Smooth muscle cell (in vitro differentiated cells): ENCODE results near the gene PRUNE2. TPM values are rescaled to one million over a fixed set of nuclear protein-coding genes. Genes with fewer than 3 reads are reported as not detected.
"Not testable (repeated sequence)": the region's sequence is repeated elsewhere in the genome, so short reads cannot be mapped to it uniquely, and the experiment has no call there.

Experiments
- DNase-seq: peaks from one replicate; lab custom pipeline; 2025; ENCODE audit not compliant: unreplicated experiment; lab: John Stamatoyannopoulos, UW
- H2AFZ ChIP-seq: fragments of 200-600 bp; sonication (generic); 2 replicates; pipeline ENCODE4 v1.6.0; 2016; ENCODE audit warnings: antibody characterized with exemption, low read depth, mild to moderate bottlenecking
- H3F3A ChIP-seq: fragments of 200-600 bp; sonication (generic); 2 replicates; pipeline ENCODE4 v1.6.0; 2017; ENCODE audit warnings: antibody characterized with exemption, low read depth
- H3K27ac ChIP-seq: fragments of 200-600 bp; sonication (generic); 2 replicates; pipeline ENCODE4 v1.5.1; 2016; ENCODE audit warnings: low read depth, mild to moderate bottlenecking
- H3K27me3 ChIP-seq: fragments of 200-600 bp; sonication (generic); 2 replicates; pipeline ENCODE4 v1.6.1; 2016; ENCODE audit warnings: low read depth, mild to moderate bottlenecking
- H3K36me3 ChIP-seq: fragments of 200-600 bp; sonication (generic); 2 replicates; pipeline ENCODE4 v1.5.1; 2016; ENCODE audit warnings: low read depth
- H3K4me1 ChIP-seq: fragments of 200-600 bp; sonication (generic); 2 replicates; pipeline ENCODE4 v1.5.1; 2016; ENCODE audit warnings: low read depth
- H3K4me2 ChIP-seq: fragments of 200-600 bp; sonication (generic); 2 replicates; pipeline ENCODE4 v1.6.0; 2016; ENCODE audit warnings: mild to moderate bottlenecking
- H3K4me3 ChIP-seq: fragments of 200-600 bp; sonication (generic); 2 replicates; pipeline ENCODE4 v1.5.1; 2016; ENCODE audit warnings: mild to moderate bottlenecking
- H3K79me2 ChIP-seq: fragments of 200-600 bp; sonication (generic); 2 replicates; pipeline ENCODE4 v1.6.0; 2016; ENCODE audit warnings: low read depth, mild to moderate bottlenecking
- H3K9ac ChIP-seq: fragments of 200-600 bp; sonication (generic); 2 replicates; pipeline ENCODE4 v1.6.0; 2016; ENCODE audit warnings: low read depth
- H3K9me3 ChIP-seq: fragments of 200-600 bp; sonication (generic); replicated peaks from 2 replicates; pipeline ENCODE4 v1.5.1; 2016; ENCODE audit warnings: low read depth
- H4K20me1 ChIP-seq: fragments of 200-600 bp; sonication (generic); 2 replicates; pipeline ENCODE4 v1.6.0; 2016; ENCODE audit warnings: low read depth
- WGBS: methylation state at CpG from one replicate; pipeline ENCODE4 v1.1.7; 2016; ENCODE audit warnings: low lambda C conversion rate; 5-methylcytosine and 5-hydroxymethylcytosine counted together
- polyA plus RNA-seq: library from polyadenylated mRNA; unstranded; fragments of >200 nt; fragmentation: Nextera tagmentation; extraction: Ambion mirVana; gene quantifications from 2 replicates; pipeline ENCODE4 v1.2.1, GENCODE V29; 2016
- total RNA-seq: library from RNA; depleted of rRNA; stranded (reverse); fragments of >200 nt; gene quantifications from 2 replicates; pipeline ENCODE4 v1.2.3, GENCODE V29; 2014
- TF ChIP-seq, protein P1 (sequence below): fragments of 200-600 bp; sonication (generic); IDR thresholded peaks from 2 replicates; pipeline ENCODE4 v1.5.1; 2017; ENCODE audit warnings: borderline replicate concordance, mild to moderate bottlenecking, antibody characterized with exemption; ENCODE audit not compliant: insufficient read depth, poor library complexity, severe bottlenecking

Gene PRUNE2
- total and polyA plus RNA-seq, 2 experiments from 2014 or later, result 0.79 to 1.9 TPM

DNA sequence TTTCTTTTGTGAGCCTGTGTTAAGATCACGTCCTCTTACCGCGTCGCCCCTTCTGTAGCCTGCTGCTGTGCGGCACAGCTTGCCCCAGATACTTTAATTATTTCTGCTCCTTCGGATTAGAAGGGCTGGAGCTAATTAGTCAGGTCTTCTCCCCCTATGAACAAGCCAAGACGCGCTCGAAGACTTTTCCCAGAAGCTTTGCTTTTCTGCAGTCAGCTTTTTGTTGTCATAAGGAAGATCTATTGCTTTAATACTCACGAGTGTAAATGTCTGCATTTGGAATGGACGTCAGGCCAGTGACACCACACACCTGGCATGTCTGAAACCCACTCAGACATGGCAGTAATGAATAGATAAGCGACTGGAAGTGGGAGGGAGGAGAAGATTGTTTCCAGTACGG is 37.0 kb downstream of the PRUNE2 start:
- H3K9ac ChIP-seq, result no peak overlapping the region
- H3K9me3 ChIP-seq, result no peaks in the 10 kb centered on the region
- TF ChIP-seq, protein P1, sequence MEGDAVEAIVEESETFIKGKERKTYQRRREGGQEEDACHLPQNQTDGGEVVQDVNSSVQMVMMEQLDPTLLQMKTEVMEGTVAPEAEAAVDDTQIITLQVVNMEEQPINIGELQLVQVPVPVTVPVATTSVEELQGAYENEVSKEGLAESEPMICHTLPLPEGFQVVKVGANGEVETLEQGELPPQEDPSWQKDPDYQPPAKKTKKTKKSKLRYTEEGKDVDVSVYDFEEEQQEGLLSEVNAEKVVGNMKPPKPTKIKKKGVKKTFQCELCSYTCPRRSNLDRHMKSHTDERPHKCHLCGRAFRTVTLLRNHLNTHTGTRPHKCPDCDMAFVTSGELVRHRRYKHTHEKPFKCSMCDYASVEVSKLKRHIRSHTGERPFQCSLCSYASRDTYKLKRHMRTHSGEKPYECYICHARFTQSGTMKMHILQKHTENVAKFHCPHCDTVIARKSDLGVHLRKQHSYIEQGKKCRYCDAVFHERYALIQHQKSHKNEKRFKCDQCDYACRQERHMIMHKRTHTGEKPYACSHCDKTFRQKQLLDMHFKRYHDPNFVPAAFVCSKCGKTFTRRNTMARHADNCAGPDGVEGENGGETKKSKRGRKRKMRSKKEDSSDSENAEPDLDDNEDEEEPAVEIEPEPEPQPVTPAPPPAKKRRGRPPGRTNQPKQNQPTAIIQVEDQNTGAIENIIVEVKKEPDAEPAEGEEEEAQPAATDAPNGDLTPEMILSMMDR, result no peak
- no peaks in the 10 kb centered on the region for H3K36me3 ChIP-seq
- no peaks in the 10 kb centered on the region for H3K79me2 ChIP-seq
- no peak overlapping the region for H3K27ac ChIP-seq
- no peak overlapping the region for H3K4me3 ChIP-seq
- H3K4me1 ChIP-seq, result peaks cover 36% of the 10 kb centered on the region
- H3K4me2 ChIP-seq, result peak overlapping the region; percentile 20
- no peak overlapping the region for H2AFZ ChIP-seq
- 50% methylated on average over 13 of the region's 13 CpGs for WGBS
- no peak for DNase-seq
- no peaks in the 10 kb centered on the region for H4K20me1 ChIP-seq
- H3K27me3 ChIP-seq, result no peaks in the 10 kb centered on the region
- no peaks in the 10 kb centered on the region for H3F3A ChIP-seq

DNA sequence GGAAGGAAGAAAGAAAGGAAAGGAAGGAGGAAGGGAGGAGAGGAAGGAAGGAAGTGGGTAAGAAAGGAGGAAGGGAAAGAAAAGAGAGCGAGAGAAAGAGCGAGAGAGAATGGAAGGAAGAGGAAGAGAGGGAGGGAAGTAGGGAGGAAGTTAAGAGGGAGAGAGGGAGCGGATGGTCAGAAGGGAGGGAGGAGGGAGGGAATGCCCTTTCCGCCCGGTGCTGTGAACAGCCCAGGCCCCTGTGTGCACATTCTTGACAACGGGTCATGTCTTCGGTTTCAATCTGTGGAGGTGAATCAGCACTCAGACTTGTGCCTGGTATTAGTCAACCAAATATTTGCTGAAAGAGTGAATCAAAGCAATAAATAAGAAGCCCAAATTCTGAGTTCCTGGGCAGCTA is 39.2 kb downstream of the PRUNE2 start:
- no peak for DNase-seq
- no peaks in the 10 kb centered on the region for H3F3A ChIP-seq
- H4K20me1 ChIP-seq, result no peaks in the 10 kb centered on the region
- H3K9ac ChIP-seq, result peak overlapping the region; percentile 41
- peaks cover 23% of the 10 kb centered on the region for H3K4me1 ChIP-seq
- H3K27ac ChIP-seq, result peak overlapping the region; percentile 67
- H3K4me3 ChIP-seq, result no peak overlapping the region
- H3K4me2 ChIP-seq, result peak overlapping the region; percentile 59
- TF ChIP-seq, protein P1, result no peak
- H3K36me3 ChIP-seq, result no peaks in the 10 kb centered on the region
- H3K27me3 ChIP-seq, result no peaks in the 10 kb centered on the region
- H2AFZ ChIP-seq, result peak overlapping the region; percentile 32
- no peaks in the 10 kb centered on the region for H3K9me3 ChIP-seq
- WGBS, result 26% methylated on average over 6 of the region's 7 CpGs
- H3K79me2 ChIP-seq, result no peaks in the 10 kb centered on the region

DNA sequence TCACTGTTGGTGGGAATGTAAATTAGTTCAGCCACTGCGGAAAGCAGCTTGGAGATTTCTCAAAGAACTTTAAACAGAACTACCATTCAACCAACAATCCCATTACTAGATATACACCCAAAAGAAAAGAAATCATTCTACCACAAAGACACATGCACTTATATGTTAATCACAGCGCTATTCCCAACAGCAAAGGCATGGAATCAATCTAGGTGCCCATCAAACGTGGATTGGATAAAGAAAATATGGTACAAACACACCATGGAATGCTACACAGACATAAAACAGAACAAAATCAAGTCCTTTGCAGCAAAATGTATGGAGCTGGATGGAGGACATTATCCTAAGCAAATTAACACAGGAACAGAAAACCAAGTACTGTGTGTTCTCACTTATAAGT is 42.1 kb downstream of the PRUNE2 start:
- H4K20me1 ChIP-seq, result no peaks in the 10 kb centered on the region
- H2AFZ ChIP-seq, result no peak overlapping the region
- H3K9ac ChIP-seq, result no peak overlapping the region
- 85% methylated on average over 3 of the region's 3 CpGs for WGBS
- no peak overlapping the region for H3K4me2 ChIP-seq
- H3K27me3 ChIP-seq, result no peaks in the 10 kb centered on the region
- no peaks in the 10 kb centered on the region for H3K79me2 ChIP-seq
- no peaks in the 10 kb centered on the region for H3F3A ChIP-seq
- no peak overlapping the region for H3K4me3 ChIP-seq
- H3K27ac ChIP-seq, result no peak overlapping the region
- no peaks in the 10 kb centered on the region for H3K9me3 ChIP-seq
- no peak for DNase-seq
- TF ChIP-seq, protein P1, result no peak
- peaks cover 14% of the 10 kb centered on the region for H3K4me1 ChIP-seq
- H3K36me3 ChIP-seq, result no peaks in the 10 kb centered on the region

DNA sequence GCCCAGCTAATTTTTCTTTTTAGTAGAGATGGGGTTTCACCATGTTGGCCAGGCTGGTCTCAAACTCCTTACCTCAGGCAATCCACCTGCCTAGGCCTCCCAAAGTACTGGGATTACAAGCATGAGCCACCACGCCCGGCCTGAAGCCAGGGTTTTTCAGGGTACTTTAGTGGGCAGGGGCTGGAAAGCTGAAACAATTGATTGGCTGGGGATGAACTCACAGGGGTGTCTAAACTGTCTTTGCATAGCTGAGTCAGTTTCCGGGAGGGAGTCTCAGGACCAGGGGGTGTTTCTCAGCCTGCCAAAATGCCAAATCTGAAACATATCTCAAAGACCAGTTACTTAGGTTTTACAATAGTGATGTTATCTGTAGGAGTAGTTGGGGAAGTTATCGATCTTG is 46.1 kb downstream of the PRUNE2 start:
- Histone ChIP-seq H4K20me1 (no peaks in the 10 kb centered on the region), H3K4me3 (no peak overlapping the region), H3K27me3 (no peaks in the 10 kb centered on the region), H3K27ac (no peak overlapping the region), H3K79me2 (no peaks in the 10 kb centered on the region), H3K9ac (no peak overlapping the region), H2AFZ (peak overlapping the region; percentile 51), H3K9me3 (no peaks in the 10 kb centered on the region), H3F3A (no peaks in the 10 kb centered on the region), H3K4me1 (no peaks in the 10 kb centered on the region), H3K36me3 (no peaks in the 10 kb centered on the region), H3K4me2 (no peak overlapping the region)
- DNase-seq, result no peak
- 77% methylated on average over 4 of the region's 4 CpGs for WGBS
- TF ChIP-seq, protein P1, result no peak

DNA sequence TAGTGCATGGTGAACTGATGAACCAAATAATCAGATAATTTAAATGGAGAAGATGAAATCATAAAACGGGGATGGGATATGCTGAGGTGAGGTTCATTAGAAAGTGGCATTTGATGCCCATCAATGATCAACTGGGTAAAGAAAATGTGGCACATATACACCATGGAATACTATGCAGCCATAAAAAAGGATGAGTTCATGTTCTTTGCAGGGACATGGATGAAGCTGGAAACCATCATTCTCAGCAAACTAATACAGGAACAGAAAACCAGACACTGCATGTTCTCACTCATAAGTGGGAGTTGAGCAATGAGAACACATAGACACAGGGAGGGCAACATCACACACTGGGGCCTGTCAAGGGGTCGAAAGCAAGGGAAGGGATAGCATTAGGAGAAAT is 47.7 kb downstream of the PRUNE2 start:
- not testable (repeated sequence) for H3K4me1 ChIP-seq, H2AFZ ChIP-seq, H3F3A ChIP-seq, H4K20me1 ChIP-seq, H3K4me3 ChIP-seq, H3K79me2 ChIP-seq, H3K4me2 ChIP-seq, H3K9ac ChIP-seq, H3K27me3 ChIP-seq, H3K36me3 ChIP-seq, DNase-seq, H3K9me3 ChIP-seq, H3K27ac ChIP-seq
- WGBS, result 82% methylated on average over 2 of the region's 2 CpGs
